ENCODE results near the gene GIMAP4. TPM values are rescaled to one million over a fixed set of nuclear protein-coding genes. Genes with fewer than 3 reads are reported as not detected.
"Not testable (repeated sequence)": the region's sequence is repeated elsewhere in the genome, so short reads cannot be mapped to it uniquely, and the experiment has no call there.

The GIMAP4 gene
- not detected in 2 replicates for total RNA-seq (2014; rRNA removed)
- polyA plus RNA-seq (2012) = not detected

DNA sequence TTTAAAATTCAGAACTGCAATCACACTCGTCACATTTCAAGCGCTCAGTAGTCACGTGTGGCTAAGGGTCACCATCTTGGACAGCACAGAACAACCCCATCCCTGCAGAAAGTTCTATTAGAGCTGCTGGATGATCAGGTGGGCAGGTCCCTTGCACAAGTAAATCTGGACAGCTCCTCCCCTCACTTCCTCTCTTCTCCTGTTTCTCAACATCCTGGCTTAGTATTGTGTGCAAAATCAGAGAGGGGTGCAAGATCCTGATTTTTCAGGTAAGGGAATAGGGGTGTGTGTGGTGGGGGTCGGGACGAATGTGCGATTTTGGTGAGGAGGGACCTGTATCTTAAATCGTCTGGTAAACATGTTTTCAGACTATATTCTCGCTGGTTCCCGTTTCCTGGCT is at the start of gene GIMAP4:
TSS of gene GIMAP4 (plus strand) at position 222 of the 400 bp plus-strand sequence. CDS start 2,512 bp downstream, outside the sequence.
- no peak for DNase-seq (ENCODE audit: low read depth)

GRCh38 chr7:150519310-150519709 is 47.9 kb upstream of the GIMAP4 start:
- DNase-seq (ENCODE audit: low read depth) = no peak

DNA sequence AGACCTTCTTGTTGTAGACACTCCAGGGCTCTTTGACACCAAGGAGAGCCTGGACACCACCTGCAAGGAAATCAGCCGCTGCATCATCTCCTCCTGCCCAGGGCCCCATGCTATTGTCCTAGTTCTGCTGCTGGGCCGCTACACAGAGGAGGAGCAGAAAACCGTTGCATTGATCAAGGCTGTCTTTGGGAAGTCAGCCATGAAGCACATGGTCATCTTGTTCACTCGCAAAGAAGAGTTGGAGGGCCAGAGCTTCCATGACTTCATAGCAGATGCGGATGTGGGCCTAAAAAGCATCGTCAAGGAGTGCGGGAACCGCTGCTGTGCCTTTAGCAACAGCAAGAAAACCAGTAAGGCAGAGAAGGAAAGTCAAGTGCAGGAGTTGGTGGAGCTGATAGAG is 47.0 kb upstream of the GIMAP4 start:
- DNase-seq (ENCODE audit: low read depth) = no peak

- DNase-seq (ENCODE audit: low read depth) = not testable (repeated sequence)
These were observed 44.3 kb upstream of the GIMAP4 start for GRCh38 chr7:150522931-150523330.

GRCh38 chr7:150524018-150524417 is 43.2 kb upstream of the GIMAP4 start:
- no peak for DNase-seq (ENCODE audit: low read depth)

- no peak for DNase-seq (ENCODE audit: low read depth)
These were observed 35.5 kb upstream of the GIMAP4 start for GRCh38 chr7:150531704-150532103.

DNA sequence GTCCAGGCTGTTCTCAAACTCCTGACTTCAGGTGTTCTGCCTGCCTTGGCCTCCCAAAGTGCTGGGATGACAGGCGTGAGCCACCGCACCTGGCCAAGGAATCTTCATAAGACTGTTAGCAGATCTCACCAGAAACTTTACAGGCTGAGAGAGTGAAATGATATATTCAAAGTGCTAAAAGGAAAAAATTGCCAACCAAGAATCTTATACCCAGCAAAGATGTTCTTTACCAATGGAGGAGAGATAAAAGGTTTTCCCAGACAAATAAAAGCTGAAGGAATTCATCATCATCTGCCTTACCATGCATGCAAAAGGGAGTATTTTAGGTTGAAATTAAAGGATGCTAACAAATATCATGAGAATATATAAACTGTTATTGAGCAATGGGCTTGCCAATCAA is 28.9 kb upstream of the GIMAP4 start:
- DNase-seq (ENCODE audit: low read depth) = no peak

- no peak for DNase-seq (ENCODE audit: low read depth)
These were observed 14.0 kb upstream of the GIMAP4 start for GRCh38 chr7:150553163-150553562.

GRCh38 chr7:150556521-150557138 is 10.6 kb upstream of the GIMAP4 start:
- no peak for DNase-seq (ENCODE audit: low read depth)

GRCh38 chr7:150560486-150560885 is 6.7 kb upstream of the GIMAP4 start:
- no peak for DNase-seq (ENCODE audit: low read depth)

DNA sequence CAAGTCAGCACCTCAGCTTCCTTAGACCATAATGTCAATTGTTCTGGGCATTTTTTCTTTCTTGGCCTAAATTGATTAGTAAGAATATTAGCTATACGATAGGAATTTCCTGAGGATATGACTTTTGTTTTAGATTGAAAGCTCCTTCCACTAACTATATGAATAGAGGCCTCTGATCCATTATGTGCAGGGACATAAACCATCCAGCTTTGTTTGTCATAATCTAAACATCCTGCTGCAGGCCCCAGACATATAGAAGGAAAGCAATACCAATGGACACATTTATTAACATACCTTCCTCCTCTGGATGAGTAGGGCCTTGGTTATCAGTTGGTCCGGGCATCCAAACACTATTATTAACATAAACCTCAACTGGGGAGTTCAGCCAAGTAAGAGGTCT is 4.3 kb upstream of the GIMAP4 start:
- no peak for DNase-seq (ENCODE audit: low read depth)

GRCh38 chr7:150564006-150564405 is 3.2 kb upstream of the GIMAP4 start:
- DNase-seq (ENCODE audit: low read depth) = no peak

DNA sequence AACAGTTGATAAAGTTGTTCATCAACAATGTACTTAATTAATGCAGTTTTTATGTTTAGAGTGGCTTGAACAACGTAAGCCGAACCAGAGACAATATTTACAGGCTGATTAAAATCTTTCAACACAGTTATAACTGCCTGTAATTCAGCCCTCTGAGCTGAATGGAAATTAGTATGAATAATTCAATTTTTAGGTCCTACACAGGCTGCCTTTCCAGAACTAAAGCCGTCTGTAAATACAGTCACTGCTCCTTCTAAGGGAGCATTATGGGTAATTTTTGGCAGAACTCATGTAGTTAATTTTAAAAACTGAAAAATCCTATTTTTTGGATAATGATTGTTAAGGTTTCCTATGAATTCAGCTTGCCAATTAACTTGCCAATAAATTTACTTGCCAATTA is 2.6 kb upstream of the GIMAP4 start:
- DNase-seq (ENCODE audit: low read depth) = no peak

DNA sequence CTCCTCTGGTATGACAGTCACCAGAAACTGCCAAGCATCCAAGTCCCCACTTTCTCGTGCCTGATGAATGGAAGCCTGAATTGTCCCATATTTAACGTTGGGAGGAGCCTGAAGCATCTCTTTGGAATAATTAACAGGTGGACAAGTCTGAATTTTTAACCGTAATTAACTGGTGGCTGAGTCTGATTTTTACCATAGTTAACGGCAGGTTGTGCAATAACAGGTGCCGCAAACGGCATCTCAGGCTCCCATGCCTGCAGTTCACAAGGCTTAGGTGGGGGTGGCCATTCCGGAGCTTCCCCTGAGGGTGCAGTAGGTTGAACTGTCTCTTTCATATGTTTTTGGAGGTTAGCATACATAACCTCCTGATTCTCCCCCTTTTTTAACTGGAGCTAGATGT is 2.0 kb upstream of the GIMAP4 start:
- no peak for DNase-seq (ENCODE audit: low read depth)

DNA sequence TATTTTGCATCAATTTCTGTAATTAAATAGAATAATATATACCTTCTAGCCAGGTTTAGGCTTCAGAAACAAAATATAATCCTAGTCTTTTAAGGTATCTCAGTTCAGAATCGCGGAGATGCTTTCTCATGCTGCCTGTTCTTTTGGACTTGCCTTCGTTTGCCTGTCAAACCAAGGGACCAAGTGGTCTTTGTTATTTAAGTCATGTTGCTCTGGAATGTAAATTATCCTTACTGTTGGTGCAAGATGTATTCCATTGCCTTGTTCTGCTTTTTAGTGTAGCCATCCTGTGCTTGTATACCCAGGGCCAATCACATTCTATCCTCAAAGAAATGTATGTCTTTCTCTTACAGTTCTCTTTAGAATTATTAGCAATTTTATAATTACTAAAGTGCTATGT is 1.1 kb upstream of the GIMAP4 start:
- DNase-seq (ENCODE audit: low read depth) = no peak

DNA sequence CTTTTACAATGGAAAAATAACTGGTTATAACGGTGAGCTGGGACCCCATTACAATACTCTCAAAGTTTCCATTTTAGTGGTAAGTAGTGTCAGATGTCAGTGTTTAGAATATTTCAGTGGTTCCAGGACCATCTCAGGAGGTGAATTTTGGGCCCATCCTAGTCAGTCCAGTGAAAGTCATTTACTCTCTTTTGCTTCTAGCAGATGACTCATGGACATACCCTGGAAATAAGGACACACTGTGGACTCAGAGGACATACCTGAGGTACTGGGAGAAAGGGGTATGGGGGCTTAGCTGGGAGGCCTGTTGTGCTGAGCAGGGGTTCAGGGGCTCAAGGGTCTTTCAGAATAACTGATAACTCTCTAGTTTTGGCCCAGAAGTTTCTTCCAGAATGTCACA is 618 bp upstream of the GIMAP4 start:
- DNase-seq (ENCODE audit: low read depth) = no peak

DNA sequence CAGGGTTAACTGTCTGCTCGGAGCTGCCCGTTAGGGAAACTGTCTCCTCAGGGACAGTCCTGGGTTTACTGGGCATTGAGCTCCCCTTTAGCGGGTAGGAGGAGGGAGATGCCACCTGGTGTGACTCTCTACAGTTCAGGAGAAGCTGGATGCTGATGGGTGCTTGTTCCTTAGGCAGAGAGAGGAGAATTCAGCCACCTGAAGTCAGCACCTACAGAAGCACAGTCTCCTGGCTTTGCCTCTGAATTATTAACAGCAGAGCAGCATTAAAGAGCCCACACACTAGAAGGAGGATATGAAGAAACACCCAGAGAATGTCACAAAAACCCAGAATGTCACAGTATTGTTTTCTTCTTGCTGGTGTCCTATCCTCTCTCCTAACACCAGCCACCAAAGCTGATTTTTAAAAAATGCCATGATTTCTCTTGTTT is 696 bp downstream of the GIMAP4 start:
- DNase-seq (ENCODE audit: low read depth) = no peak

DNA sequence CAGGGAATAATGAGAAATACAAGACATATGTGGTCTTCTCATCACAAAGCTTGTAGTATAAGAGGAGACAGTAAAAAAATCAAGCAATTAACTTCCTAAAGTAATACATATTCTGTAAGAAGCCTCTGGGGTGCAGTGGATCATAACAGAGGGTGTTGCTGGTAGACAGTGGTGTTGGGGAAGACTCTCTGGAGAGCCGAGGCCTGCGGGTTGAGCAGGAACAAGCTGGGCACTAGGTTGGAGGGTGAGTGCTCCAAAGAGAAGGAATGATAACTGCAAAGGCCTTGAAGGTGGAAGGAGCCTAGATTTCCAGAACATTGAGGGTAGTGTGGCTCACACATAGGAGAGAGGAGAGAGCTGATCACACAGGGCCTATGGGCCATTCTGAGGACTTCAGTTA is 1.5 kb downstream of the GIMAP4 start:
- no peak for DNase-seq (ENCODE audit: low read depth)

DNA sequence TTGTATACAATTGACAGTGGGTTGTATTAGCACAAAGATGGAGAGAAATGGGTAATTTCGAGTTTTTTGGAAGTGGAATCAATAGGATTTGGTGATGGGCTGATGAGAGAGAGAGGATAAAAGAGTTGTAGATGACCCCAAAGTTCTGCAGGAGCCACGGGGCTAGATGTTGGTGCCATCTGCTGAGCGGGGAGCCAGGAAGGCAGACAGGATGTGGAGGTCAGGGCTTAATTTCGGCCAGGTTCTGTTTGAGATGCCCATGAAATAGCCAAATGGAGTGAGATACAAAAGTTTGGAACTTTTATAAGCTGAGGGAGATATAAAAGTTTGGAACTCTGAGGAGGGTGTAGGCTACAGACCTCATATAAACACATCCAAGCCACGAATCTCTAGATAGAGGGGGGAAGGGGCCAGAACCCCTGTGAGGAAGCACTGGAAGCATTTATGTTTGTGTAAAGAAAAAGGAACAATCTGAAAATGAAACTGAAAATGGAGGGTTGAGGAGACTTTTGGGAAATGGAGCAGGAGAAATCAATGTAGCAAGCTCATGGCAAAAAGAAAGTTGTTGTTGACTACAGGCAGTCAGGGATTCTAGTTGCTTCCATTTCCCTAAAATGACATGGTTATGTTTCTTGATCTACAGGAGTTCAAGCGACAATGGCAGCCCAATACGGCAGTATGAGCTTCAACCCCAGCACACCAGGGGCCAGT is 2.2 kb downstream of the GIMAP4 start:
- no peak for DNase-seq (ENCODE audit: low read depth)

DNA sequence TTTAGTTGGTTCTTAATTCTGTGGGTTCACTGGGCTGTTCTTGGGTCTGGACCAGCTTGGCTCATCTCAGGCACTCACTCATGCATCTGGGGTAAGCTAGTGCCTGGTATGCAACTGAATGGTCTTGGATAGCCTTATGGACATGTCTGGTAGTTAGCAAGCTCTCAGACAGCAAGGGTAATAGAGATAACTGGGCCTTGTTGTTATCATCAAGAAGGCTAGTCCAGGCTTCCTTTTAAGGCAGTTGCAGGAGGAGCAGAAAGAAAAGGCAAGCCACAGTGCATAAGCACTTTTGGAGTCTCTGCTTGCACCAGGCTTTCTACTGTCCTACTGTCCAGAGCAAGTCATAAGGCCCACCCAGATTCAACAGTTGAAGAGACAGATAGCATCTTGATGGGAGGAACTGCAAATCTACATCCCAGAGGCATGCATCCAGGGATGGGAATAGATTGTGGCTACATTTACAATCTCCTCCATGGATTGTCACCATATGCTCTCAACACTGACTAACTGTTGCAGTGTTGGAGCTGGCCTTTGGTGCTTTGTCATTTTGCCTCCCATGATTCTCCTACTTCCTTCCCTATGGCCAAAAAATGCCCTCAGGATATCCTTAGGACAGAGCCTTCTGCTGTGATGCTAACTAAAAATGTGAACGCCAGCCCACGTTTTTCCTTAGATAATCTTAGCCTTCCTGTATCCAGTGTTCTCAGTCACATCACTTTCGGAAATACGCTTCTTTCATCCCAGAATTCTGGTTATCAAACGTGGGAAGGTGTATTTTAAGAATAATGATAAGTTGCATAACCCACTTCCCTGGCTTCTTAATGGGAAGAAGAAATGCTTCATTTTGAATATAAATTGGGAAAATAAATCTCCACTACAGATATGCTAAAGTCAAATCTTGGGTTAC is 3.6 kb downstream of the GIMAP4 start:
- no peak for DNase-seq (ENCODE audit: low read depth)

DNA sequence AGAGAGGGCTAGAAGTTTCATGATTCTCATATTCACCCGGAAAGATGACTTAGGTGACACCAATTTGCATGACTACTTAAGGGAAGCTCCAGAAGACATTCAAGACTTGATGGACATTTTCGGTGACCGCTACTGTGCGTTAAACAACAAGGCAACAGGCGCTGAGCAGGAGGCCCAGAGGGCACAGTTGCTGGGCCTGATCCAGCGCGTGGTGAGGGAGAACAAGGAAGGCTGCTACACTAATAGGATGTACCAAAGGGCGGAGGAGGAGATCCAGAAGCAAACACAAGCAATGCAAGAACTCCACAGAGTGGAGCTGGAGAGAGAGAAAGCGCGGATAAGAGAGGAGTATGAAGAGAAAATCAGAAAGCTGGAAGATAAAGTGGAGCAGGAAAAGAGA is 5.3 kb downstream of the GIMAP4 start:
- DNase-seq (ENCODE audit: low read depth) = no peak

DNA sequence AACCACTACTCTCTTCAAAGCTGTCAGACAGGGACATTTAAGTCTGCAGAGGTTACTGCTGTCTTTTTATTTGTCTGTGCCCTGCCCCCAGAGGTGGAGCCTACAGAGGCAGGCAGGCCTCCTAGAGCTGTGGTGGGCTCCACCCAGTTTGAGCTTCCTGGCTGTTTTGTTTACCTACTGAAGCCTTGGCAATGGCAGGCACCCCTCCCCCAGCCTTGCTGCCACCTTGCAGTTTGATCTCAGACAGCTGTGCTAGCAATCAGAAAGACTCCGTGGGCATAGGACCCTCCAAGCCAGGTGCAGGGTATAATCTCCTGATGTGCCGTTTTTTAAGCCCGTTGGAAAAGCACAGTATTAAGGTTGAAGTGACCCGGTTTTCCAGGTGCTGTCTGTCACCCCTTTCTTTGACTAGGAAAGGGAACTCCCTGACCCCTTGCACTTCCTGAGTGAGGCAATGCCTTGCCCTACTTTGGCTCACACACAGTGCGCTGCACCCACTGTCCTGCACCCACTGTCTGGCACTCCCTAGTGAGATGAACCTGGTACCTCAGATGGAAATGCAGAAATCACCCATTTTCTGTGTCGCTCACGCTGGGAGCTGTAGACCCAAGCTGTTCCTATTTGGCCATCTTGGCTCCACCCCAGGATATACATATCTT is 12.9 kb downstream of the GIMAP4 start:
- DNase-seq (ENCODE audit: low read depth) = not testable (repeated sequence)
